ENCODE data around the gene OSTM1.

Gene OSTM1, protein sequence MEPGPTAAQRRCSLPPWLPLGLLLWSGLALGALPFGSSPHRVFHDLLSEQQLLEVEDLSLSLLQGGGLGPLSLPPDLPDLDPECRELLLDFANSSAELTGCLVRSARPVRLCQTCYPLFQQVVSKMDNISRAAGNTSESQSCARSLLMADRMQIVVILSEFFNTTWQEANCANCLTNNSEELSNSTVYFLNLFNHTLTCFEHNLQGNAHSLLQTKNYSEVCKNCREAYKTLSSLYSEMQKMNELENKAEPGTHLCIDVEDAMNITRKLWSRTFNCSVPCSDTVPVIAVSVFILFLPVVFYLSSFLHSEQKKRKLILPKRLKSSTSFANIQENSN

DNA sequence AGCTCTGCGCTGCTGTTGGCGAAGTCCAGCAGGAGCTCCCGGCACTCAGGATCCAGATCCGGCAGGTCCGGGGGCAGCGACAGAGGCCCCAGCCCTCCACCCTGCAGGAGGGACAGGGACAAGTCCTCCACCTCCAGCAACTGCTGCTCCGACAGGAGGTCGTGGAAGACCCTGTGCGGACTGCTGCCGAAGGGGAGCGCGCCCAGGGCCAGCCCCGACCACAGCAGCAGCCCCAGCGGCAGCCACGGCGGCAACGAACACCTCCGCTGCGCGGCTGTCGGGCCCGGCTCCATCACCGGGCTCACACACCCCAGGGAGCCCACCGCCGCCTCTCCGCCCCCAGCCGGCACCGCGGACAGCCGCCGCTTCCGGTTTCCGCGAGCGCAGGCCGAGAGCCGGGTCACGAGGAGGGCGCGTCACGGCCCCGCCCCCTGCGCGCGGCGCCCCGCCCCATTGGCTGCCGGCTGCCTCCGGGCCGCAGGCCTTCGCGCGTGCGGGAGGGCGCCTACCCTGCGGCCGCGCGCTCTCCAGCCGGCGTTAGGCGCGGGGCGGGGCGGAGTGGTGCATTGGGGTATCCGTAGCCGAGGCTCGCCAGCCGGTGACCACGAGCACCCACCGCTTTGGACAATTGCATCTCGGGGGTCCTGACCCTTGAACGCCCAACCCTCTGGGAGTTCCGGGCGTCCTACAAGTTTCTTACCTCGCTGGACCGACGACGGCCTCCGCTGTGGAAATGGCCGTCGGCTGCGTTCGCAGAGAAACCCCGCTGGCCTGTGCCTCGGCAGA lies at the start of gene OSTM1:
TSS of gene OSTM1 (minus strand) at position 383 of the 786 bp plus-strand sequence. CDS start at position 293, 90 bp downstream.
- peak; percentile 96 for DNase-seq (ENCODE audit: low read depth)

DNA sequence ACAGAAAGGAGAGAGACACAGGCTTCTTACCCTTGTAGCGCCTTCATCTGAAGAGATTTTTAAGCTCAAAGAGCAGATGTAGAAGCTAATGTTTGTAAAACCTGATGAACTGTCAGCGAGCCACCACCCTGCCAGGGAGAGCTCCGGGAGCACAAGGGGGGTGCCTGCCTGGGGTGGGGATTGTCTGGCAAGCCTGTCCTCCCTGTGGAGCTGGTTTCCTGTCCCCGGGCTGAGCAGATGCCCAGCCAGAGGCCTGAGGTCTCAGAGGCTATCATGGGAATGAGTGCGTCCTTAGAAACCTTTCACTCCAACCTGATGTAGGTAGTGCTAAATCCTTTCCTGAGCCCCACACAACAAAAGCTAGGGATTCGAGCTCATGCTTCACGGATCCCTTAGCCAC lies 49.4 kb upstream of the OSTM1 start:
- no peak for DNase-seq (ENCODE audit: low read depth)

DNA sequence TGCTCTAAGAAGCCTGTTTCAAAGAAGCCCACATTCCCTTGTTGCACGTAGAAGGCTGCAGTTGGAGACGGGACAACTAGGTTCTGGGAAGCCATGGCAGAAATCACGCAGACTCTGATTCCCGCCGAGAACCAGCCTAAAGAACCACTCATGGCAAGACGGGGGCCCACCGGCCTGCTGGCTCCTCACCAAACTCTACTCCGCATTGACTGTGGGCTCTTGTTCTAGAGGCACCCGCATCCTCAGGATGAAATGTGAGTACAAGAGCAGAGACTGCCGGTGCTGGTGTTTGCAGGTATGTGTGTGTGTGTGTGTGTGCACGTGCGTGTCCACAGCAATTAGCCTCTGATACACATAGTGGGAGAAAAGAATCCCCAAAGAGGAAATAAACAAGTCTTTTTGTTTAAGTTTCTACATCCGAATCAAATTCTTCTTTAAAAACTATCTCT lies 49.0 kb upstream of the OSTM1 start:
- DNase-seq (ENCODE audit: low read depth), result no peak

DNA sequence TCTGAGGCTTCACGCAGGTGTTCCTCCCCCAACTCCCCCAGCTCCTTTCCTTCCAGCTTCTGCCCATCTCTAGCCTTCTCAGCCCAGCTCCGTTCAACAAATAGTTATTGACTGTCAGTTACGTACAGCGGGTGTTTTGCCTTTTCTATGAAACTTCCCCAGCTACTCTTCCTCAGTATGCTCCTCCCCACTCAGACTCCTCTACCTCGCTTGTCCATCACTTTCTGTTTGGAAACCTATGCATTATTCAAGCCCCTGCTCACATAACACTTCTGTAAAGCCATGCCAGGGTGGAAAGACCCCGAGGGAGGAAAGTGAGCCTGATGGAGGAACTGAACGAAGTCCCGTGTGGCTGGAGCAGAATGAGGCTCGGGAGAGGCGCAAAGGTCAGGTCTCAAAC lies 47.1 kb upstream of the OSTM1 start:
- DNase-seq (ENCODE audit: low read depth), result no peak

DNA sequence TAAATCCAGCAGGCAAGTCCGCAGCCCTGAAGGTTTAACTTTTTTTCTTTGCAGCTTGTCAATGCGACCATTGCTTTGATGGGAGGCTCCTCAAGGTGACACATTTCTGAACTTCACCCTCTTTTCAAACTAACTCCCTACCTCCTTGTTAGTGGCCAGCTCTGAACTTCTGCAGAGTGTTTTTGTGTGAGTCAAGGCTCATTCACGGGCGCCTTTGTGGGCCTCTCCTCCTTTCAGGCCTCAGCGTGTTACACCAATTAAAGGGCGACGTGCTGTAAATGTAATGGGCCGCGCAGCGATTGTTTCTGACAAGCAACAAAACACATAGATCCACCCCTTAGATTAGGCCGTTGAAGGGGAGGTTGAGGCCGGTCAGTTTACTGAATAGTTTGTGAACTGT lies 45.8 kb upstream of the OSTM1 start:
- DNase-seq (ENCODE audit: low read depth), result no peak

DNA sequence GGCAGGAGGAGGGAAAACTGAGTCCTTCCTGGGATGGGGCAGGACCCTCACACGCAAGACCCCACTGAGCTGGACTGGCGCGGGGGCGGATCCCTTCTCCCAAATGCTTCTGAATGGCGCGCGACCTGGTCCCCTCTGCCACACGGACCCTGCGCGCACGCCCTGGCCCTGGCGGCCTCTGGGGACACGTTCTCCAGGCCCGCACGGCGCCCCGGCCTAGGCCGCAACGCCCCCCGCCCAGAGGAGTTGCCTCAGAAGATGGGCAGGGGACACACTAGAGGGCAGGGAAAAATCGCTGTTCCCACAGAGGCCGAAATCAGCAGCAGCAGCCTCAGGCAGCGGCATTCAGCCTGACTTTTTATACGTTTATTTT lies 45.2 kb upstream of the OSTM1 start:
- no peak for DNase-seq (ENCODE audit: low read depth)

DNA sequence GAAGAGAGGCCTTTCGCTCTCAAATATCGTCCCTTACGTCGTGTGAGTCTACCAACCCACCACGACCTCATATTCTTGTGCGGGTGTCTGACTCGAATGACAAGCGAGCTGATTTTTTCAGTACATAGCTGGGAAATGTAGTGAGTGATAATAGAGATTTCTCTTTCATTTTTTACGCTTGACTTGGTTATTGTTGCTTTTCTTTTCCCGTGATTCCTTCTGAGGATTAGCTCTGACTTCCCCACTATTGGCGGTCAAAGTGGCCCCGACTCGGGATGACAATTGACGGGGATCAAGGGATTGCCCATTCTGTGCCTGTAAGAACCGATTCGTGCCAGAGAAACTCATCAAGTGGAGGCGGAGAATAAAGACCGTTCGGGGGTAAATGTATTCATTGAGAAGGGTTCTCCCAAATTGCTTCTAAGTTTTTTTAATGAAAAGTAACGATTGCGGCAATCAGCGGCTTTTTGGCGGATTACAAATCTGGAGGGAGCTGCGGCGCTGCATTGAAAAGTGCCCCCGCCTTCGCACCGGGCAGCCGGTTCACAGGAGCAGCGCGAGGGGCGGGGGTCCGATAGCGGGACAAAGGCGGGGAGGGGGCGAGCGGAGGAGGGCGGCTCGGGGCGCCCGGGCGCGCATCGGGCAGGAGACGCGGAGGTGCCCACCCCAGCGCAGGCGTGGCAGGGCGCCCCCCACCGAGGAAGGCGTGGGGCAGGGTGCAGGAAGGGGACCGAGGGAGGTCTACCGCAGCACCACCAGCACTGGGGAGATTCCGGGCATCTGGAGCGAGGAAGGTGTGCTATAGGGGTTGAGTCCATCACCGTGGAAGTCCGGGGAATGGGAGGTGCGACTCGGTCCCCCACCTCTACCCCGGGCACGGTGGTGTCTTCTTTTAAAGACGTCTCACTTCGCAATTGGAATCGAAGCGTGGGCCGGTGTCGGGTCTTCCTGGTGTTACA lies 44.5 kb upstream of the OSTM1 start:
- DNase-seq (ENCODE audit: low read depth), result no peak

DNA sequence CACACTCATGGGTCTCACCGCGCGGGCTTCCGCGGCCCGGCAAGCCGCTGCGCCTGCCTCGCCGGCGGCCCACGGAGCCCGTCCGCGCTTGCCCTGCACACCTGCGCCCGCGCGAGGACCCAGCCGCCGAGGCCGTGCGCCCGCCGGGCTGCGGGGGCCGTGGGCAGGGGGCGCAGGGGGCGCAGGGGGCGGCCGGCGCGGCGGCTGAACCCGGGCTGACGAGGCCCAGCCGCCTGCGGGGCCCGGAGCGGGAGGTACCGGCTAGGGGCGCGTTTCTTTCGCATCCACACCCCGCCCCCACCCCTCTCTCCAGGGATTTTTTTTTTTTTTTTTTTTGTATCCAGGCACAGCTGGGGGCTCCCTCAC lies 43.8 kb upstream of the OSTM1 start:
- no peak for DNase-seq (ENCODE audit: low read depth)

DNA sequence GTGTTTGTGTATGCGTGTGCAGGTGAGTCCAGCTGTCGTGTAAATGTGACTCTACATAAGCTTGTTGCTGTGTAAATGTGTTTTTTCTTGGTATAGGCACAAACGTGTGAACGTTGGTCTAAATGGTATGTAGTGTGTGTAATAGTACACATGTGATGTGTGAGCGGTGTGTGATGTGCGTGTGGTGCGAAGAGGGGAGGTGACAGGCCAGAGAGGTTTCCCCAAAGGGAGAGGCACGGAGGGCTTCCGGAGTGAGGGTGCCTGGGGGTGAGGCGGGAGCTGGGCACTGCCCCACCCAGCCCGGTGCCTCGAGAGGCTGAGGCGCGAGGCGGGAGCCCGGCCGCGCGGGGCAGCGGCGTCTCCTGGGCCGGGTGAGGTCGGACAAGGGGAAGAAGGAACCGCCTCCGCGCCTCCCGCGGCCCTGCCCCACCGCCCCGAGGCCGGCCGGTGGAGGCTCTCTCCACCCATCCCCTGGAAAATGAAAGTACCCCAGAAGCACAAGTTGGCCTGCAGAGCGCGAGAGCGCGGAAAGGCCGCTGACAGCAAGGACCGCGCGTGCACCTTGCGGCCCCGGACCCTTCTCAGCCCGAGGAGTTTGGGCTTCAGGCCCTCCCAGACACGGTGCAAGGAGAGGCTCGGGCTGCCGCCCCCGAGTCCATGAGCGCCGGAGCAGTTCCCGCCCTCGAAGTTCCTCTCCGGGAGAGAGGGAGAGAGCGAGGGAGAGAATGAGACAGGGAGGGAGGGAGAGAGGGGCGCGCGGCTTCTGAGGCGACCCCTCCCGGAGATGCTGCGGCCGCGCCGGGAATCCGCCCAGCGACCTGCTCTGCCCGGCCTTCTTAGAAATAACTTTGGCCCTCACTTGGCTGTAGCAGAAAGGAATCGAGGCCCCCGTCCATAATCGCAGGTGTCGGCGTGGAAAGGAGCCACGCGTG lies 43.2 kb upstream of the OSTM1 start:
- no peak for DNase-seq (ENCODE audit: low read depth)

DNA sequence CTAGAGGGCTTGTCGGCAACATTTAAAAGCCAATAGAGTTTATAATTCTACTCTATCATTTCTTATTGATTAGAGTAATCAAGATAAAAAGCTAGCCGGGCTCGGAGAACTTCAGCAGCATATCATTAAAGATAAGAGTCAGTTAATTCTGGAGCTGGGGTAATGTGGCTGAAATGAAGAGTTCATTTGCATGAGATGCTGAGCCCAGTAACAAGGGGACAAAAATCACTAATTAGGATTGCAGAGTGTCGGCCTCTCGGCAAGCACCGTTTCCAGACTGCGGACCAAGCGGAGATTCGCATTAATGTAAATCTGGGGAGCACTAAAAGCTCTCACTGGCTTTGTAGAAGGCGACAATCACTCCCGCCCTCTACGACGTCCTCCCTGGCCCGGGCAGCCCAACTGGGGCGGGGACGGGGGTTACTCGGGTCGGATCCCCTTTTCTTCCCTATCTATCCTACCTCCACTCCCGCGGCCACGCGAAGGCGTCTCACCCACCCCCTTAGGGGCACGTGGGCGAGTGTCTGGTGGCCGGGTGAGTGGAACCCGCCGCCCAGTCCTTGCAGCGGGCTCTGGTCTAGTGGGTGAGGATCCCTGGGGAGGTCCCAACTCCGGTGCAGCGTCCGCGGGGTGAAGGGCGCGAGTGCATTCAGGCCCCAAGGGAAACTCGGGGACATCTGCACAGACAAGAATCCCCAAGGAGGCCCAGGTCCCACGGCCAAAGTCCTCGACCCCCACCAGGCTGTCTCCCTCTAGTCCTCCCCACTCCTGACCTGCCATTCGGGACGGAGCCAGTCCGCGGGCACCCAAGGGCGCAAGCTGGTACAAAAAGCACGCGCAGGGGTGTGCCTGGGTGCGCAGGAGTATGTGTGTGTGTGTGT lies 42.2 kb upstream of the OSTM1 start:
- no peak for DNase-seq (ENCODE audit: low read depth)

DNA sequence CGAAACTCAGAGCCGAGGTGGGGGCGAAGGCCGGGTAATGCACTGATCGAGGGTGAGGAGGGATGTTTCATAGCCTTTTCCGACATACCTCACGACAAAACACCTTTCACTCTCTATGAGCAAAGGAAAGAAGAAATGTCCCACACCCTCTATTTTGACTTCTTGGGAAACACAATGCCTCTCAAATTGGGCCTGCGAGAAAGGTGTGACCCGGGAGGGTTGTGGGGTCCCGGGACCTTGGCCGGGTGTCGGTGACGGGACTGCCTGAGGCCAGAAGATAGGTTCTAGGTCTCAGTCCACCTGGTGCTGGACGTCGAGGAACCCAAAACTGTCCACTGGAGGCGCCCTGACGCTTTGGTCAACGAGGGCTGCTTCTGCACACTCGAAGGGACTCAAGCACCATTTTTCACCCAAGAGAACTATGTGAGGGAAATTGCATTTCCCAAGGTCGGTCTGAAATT lies 41.1 kb upstream of the OSTM1 start:
- no peak for DNase-seq (ENCODE audit: low read depth)

DNA sequence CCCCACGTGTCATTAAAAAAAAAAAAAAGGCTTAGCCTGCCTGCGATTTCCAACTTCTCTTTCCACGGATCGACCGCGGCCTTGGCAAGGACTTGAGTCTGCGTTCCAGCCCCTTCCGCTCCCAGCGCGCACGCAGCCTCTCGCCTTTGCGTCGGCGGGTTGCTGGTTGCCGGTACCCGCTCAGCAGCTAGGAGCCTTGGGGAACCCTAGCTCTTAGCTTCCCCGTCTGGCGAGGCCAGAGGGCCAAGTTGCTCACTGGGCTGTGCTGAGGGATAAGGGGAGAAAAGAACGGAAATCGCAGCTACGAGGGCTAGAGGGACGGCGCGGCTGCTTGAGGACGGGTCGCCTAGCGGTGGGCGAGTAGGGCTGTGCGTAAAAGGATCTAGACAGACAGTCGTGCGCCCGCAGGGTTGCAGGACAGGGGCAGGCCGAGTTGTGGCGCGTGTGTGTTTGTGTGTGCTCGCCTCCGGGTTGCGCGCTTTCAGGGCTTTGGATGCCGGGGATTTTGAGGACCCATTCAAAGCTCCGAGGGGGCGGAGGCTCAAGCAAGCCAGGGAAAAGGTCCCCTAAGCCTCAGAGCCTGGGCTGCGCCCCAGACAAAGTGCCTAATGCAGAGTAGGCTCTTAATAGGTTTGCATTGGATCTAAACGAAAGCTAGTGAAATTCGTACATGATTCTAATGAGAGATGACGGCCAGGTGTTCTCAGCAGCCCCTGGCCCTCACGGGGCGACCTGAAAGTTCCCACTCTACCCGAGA lies 40.5 kb upstream of the OSTM1 start:
- no peak for DNase-seq (ENCODE audit: low read depth)

DNA sequence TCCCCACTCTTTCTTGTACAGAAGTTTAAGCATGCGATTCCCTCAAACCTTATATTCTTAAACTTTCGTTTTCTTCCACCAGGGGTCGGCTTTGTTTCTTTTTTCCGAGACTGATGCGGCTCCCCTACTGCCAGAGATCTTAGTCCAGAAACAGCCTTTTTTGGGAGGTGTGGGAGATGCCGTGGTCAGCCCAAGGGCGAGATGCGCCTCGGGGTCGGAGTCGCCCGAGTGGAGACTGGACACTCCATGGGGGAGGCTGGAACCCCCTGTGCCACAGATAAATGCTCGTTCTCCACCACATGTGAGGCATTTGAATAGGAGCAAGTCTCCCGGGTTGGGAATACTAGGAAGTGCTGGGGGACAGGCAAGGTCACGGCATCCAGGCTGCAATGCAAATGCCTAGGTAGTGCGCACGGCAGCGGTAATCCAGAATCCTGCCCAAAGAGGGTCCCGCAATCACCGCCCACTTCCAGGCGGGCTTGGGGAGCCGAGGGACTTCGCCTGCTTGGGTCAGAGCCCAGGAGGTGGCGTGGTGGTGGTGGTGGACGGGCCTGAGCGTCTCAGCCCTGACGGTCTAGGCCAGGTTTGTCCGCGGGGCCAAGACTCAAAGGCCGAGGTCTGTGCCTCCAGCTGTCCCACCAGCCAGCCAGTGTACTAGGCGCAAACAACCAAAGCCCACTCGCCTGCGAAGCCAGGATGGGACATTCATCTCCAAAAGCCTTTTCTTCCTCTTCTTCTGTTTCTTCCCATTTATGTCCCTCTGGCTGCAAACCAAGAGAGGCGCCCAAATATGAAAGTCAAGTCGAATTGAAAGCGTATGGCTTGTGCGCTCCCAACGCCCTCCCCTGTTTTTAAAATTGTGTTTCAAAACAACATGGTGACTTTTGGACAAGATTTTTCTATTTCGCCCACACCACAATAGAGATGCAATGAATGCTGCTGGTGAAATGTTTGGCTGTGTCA lies 39.3 kb upstream of the OSTM1 start:
- DNase-seq (ENCODE audit: low read depth), result no peak

DNA sequence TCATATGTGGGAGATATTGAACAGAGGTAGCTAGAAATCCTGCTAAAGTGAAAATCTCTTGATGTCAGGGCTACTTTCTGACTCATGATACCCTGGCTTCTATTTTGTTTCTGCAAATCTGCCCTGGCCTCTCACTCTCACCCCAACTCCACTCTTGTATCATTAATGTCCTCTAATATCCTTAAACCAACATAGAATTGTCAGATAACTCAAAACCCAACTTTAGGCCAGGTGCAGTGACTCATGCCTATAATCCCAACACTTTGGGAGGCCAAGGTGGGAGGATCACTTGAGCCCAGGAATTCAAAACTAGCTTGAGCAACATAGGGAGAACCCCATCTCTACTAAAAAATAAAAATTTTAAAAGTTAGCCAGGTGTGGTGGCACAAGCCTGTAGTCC lies 33.8 kb upstream of the OSTM1 start:
- no peak for DNase-seq (ENCODE audit: low read depth)

DNA sequence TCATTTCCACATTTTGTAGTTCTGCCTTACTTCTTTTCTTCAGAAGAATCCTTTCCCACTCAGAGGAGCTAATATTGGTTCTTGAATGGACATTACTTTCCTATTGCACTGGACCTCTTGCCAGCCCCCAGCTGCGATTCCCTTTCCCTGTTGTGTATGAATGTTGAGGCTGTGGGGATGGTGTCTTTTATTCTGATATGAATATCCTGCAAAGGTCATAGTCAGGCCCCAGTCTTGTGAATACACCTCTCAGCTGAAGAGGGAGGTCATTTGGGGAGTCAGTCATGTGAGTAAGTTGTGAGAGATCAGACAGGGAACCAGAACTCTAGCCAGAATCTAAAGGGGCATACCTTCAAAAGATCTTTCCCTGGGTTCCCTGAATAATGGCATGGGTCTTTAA lies 32.6 kb upstream of the OSTM1 start:
- DNase-seq (ENCODE audit: low read depth), result no peak

DNA sequence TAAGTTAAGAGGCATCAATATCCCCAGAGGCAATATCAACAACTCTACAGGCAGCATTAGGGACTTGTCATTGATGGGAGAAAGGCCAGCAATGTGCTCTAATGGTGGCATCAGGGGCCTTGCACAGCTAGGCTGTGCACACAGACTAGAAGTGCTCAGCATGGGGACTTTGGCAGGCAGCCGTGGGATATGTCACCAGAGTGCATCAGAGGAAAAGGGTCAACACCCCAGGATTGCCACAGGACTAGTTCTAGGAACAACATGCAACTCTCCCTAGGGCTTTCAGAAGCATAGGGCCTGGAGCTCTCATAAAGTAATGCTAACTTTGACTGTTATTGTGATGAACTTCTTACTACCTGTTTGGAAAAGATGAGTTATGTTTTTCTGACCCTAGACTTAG lies 32.2 kb upstream of the OSTM1 start:
- DNase-seq (ENCODE audit: low read depth), result no peak

DNA sequence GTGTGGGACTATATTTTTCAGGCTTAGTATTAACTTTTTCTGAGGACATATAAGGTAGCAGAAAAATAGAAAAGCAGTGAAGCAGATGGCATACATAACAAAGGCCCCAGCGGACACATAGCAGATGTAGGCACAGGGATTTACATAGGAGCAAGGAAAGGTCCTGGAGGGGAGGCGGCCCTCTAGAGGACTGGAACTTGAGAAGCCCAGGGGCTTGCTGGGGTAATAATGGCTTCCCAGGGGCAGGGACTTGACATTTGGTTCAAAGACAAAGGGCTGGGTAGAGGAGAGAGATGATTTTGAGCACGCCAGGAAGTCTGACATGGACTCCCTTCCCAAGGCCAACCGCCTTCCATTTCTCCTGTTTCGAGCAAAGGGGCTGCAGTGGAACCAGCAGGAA lies 31.7 kb upstream of the OSTM1 start:
- DNase-seq (ENCODE audit: low read depth), result no peak

DNA sequence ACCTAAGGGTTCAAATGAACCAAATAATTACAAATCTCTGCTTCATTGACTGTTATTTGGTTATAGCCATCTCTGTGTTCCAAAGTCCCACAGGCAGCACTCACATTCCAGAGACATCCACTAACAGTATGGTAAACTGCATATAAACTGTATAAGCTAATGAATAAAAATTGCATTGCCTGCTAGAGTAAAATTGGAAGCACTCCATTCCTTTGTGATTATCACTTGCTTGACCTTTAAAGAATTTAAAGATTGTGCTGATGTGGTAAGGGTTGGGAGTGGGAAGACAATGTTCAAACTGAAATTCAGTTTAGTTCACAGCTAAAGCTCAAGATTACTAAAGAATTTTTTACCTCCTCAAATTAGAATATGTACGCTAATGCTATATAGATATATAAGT lies 31.0 kb upstream of the OSTM1 start:
- DNase-seq (ENCODE audit: low read depth), result no peak
